Keratinocyte (primary cell): Measurements from ENCODE around the gene PXDN.

Experiments
- EZH2 ChIP-seq: IDR thresholded peaks from one replicate; pipeline ENCODE4 v1.6.1; 2012; ENCODE audit warnings: inconsistent platforms, mild to moderate bottlenecking, low read length, moderate library complexity
- TF ChIP-seq, protein P1 (sequence below), 3 experiments: IDR thresholded peaks in 1 of 3; conservative IDR thresholded peaks in 1 of 3; optimal IDR thresholded peaks in 1 of 3; 2 replicates in 2 of 3; 3 replicates in 1 of 3; pipeline versions ENCODE3 to v1.5.1; 2011; ENCODE audit warnings: low read length in 3 of 3, mild to moderate bottlenecking in 3 of 3, moderate library complexity in 2 of 3, control low read depth in 1 of 3, inconsistent platforms in 1 of 3; ENCODE audit not compliant: insufficient read depth in 2 of 3; ENCODE audit errors: extremely low read depth in 1 of 3

DNA sequence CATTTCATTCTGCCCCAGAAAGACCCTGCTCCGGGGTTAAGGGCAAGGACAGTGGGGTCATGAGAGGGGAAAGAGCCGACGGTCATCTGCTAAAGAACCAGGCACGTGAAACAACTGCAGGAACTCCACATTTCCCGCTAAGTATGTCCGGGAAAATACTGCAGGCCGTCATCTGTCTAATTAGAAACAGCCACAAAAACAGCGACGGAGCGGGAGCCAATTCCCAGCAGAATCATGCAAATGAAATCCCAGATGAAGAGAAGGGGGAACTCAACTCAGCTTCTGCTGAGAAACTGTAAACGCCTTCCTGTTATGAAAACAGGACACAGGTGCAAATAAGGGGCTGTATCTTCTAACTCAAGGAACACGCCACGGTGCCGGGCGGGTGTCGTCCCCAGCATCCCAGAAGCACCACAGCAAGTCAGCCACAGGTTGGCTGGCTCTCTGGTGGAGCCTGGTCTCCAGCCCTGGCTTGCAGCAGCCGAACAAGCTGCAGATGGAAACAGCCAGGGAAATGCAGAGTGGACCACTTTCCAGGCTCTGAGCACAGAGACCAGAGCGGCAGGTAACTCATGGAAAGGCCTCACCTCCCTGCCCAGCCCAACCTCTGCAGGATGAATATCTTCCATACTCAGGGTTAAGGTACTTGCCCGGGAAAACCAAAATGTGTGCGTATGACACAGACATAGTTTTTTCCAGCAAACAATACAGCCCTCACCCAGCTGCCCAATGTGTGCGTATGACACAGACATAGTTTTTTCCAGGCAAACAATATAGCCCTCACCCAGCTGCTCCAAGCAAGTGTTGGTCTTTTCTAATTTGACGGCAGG is 28.9 kb downstream of the PXDN start:
- TF ChIP-seq, protein P1, sequence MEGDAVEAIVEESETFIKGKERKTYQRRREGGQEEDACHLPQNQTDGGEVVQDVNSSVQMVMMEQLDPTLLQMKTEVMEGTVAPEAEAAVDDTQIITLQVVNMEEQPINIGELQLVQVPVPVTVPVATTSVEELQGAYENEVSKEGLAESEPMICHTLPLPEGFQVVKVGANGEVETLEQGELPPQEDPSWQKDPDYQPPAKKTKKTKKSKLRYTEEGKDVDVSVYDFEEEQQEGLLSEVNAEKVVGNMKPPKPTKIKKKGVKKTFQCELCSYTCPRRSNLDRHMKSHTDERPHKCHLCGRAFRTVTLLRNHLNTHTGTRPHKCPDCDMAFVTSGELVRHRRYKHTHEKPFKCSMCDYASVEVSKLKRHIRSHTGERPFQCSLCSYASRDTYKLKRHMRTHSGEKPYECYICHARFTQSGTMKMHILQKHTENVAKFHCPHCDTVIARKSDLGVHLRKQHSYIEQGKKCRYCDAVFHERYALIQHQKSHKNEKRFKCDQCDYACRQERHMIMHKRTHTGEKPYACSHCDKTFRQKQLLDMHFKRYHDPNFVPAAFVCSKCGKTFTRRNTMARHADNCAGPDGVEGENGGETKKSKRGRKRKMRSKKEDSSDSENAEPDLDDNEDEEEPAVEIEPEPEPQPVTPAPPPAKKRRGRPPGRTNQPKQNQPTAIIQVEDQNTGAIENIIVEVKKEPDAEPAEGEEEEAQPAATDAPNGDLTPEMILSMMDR (optimal IDR thresholded peaks at IDR 0.05 in 1 of 3, IDR thresholded peaks at IDR 0.05 in 1 of 3, conservative IDR thresholded peaks at IDR 0.05 in 1 of 3; ENCODE audit: extremely low read depth in 1 of 3, insufficient read depth in 2 of 3, low read length in 3 of 3): no peak
- no peak for TF ChIP-seq EZH2
